GM18502 (cell line): Measurements from ENCODE around the gene HSPB6.
"Not testable (repeated sequence)": the region's sequence is repeated elsewhere in the genome, so short reads cannot be mapped to it uniquely, and the experiment has no call there.

ENCODE experiments used
- ATAC-seq: cut with Tn5 transposase; IDR thresholded peaks from one replicate; pipeline ENCODE4 v1.9.1; 2021; ENCODE audit warnings: mild to moderate bottlenecking; ENCODE audit not compliant: unreplicated experiment, poor library complexity

HSPB6 gene

DNA sequence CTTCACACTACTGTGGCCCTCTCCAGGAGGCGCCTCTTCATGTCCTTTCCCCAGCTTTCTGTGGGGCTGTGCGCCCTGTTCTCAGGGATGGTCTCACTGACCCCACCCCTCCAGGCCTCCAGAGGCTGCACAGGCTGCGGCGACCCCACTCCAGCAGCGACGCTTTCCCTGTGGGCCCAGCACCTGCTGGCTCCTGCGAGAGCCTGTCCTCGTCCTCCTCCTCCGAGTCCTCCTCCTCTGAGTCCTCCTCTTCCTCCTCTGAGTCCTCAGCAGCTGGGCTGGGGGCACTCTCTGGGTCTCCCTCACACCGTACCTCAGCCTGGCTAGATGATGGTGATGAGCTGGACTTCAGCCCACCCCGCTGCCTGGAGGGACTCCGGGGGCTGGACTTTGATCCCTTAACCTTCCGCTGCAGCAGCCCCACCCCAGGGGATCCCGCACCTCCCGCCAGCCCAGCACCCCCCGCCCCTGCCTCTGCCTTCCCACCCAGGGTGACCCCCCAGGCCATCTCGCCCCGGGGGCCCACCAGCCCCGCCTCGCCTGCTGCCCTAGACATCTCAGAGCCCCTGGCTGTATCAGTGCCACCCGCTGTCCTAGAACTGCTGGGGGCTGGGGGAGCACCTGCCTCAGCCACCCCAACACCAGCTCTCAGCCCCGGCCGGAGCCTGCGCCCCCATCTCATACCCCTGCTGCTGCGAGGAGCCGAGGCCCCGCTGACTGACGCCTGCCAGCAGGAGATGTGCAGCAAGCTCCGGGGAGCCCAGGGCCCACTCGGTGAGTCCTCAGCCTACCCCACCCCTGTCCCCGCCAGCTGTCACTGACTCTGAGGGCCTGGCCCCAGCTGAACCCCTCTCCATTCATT lies 29.7 kb upstream of the HSPB6 start:
- no peak for ATAC-seq

DNA sequence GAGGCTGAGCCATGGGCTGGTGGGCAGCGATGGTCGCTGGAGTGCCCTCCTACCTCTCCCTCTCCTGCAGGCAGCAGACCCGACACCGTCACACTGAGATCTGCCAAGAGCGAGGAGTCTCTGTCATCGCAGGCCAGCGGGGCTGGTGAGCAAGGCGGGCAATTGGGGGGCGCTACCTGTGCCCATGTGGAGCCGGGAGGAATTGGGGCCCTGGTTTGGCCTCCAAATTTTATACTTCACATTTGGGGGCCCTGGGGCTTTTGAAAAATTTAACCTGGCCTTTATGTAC lies 28.5 kb upstream of the HSPB6 start:
- ATAC-seq = no peak

DNA sequence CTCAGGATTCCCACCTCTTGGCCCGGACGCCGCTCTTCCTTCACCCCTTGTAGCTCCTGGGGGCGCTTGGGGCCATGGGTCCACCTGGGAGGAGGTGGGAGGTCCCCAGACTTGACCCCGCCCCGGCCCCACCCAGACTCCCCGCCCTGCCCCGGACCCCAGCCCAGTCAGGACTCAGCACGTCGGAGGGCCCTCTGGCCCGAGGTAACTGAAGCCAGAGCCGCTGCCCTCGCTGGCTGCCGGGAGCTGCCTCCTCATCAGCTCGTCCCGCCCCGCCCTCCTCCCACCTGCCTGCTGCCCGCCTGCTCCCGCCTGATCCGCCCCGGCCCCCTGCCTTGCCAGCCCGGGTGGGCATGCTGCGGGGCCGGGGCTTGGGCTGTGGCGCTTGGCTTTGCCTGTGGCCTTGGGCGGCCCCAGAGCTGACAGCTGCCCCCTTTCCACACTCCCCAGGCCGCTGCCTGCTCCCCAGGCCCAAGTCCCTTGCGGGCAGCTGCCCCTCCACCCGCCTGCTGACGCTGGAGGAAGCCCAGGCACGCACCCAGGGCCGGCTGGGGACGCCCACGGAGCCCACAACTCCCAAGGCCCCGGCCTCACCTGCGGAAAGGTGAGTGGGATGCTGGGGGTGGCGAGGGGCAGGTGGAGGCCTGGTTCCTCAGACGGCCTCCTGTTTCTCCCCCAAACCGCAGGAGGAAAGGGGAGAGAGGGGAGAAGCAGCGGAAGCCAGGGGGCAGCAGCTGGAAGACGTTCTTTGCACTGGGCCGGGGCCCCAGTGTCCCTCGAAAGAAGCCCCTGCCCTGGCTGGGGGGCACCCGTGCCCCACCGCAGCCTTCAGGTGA lies 27.9 kb upstream of the HSPB6 start:
- ATAC-seq = no peak

DNA sequence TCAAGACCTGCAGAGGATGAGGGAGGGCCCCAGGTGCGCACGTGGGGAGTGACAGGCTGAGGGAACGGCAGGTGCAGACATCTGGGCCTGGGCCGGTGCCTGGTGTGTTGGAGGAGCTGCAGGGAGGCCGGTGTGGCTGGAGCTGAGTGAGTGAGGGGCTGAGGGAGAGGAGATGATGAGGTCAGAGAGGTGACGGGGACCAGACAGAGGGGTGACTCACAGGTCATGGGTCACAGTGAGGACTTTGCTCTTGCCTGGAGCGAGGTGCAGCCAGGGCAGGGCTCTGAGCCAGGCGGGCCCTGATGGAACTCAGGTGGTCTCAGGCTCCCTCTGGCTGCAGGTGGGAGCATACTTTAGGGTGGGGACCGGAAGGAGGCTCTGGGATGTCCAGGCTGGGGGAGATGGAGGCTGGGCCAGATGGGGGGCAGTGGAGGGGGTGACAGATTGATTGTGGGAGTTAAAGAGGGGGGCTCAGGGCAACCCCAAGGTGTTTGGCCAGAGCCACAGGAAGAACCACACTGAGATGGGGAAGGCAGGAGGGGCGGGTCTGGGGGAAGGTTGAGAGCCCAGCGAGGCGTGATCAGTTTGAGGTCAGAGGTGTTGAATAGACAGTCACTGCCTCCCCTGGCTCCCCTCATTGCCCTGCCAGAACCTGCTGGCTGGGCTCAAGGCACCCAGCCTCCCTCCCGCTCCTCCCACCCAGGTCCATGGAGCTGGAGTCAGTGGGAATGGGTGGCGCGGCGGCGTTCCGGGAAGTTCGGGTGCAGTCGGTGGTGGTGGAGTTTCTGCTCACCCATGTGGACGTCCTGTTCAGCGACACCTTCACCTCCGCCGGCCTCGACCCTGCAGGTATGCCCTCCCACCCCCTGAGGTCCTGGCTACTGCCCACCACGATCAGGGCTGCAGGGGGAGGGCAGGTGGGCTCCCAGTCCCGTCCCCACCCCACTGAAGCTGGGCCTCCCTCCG lies 26.9 kb upstream of the HSPB6 start:
- no peak for ATAC-seq

DNA sequence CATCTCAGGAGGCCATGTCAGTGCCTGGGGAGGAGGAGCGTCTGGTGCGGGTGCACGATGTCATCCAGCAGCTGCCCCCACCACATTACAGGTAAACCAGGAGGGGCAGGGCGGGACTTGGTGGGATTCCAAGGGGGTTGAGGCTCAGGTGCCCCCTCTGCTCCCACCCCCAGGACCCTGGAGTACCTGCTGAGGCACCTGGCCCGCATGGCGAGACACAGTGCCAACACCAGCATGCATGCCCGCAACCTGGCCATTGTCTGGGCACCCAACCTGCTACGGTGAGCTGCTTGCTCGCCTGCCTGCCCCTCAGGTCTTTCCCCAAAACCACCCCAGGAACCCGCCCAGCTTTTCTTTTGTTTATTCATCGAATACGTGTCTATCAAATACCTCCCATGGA lies 25.8 kb upstream of the HSPB6 start:
- no peak for ATAC-seq

DNA sequence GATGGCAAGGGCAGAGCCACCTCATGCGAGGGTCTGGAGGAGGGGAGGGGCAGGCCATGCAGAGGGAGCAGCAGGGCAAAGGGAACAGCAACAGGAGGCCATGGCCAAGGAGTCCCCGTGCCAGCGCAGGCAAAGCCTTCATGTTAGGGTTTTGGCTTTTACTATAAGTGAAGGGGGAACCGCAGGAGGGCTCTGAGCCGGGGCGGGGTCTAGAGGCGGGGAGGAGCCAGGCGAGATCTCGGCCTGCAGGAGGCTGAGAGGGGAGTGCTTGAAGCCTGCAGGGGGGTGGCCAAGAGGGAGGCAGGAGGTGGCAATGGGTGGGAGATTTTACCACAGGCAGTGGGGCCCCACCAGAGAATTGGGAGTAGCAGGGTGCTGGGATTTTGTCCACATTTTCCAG lies 24.8 kb upstream of the HSPB6 start:
- no peak for ATAC-seq

DNA sequence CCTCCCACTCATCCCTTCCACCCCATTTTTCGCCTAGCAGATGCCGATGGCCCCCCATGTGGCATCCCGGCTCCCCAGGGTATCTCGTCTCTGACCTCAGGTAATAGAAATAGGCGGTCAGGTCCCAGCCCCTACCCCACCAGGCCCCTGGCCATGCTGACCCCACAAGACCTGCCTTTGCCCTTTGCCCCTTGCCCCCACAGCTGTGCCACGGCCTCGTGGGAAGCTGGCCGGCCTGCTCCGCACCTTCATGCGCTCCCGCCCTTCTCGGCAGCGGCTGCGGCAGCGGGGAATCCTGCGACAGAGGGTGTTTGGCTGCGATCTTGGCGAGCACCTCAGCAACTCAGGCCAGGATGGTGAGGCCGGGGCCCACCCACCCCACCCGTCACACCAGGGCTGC lies 23.9 kb upstream of the HSPB6 start:
- ATAC-seq = no peak

DNA sequence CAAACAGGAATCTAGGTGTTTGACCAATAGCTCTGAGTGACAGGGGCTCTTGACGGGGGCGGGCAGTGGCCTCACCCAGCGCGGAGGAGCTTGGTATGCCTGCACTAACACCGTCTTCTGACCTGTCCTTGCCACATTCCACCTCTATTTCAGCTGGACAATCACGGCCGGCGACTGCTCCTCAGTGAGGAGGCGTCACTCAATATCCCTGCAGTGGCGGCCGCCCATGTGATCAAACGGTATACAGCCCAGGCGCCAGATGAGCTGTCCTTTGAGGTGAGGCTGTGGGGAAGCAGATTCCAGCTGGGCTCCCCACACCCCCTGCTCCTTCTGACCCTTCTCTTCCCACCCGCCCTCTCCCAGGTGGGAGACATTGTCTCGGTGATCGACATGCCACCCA lies 23.2 kb upstream of the HSPB6 start:
- ATAC-seq = no peak

DNA sequence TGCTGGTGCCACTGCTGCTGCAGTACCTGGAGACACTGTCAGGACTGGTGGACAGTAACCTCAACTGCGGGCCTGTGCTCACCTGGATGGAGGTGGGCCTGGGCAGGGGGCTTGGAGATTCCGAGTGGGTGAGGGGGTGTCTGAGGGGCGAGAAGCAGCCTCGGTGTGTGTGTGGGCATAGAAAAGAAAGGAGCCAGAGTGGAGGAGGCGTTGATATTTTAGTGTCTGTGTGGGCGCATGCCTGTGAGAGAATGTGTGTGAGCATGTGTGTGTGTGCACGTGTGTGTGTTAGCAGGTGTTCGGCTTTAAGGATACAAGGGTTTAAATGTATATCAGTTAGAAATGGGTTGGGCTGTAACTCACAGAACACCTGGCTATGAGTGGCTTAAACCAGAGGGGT lies 22.2 kb upstream of the HSPB6 start:
- no peak for ATAC-seq

DNA sequence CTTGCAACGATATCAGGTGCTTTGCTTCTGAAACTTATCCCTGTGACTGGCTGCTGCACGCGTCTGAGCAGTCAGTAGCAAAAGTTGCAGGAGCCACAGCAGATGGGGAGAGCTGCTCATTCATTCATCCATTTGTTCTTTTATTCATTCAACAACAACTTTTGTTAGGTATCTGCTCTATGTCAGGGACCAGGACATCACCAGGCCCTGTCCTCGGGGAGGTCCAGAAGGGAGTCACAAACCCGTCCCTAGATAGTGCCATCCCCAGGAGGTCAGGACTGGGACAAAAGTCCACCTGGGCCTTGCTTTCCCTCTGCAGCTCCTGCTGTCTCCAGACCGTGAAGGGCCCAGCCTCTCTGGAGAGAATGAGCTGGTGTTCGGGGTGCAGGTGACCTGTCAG lies 21.1 kb upstream of the HSPB6 start:
- ATAC-seq = no peak

DNA sequence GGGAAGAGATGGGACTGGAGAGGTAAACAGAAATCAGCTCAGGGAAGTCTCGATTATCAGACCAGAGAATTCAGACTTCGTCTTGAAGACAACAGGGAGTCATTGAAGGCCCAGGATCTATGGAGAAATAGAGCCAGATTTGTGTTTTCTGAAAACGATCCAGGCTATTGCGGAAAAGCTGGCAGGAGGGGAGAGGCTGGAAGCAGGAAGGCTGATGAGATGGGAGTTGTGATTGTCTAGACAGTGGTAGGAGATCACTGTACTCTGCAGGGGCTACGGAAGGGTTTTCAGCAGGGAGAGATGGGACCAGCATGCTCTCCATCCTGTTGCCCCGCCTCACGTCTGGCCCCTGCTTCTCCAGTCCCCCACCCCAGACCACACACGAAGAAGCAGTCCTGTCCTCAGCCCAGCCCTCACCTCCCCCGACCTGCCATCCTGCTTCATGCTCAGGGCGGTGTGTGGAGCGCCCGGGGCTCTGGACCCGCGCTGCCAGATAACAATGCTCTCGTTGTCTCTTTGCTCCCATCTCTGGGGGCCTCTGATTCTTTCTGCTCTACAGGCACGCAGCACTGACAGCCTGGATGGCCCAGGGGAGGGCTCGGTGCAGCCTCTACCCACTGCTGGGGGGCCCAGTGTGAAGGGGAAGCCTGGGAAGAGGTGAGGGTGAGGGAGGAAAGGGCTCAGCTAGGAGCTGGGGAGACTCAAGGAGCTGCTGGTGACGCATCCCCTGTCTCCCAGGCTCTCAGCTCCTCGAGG lies 20.4 kb upstream of the HSPB6 start:
- ATAC-seq = no peak

DNA sequence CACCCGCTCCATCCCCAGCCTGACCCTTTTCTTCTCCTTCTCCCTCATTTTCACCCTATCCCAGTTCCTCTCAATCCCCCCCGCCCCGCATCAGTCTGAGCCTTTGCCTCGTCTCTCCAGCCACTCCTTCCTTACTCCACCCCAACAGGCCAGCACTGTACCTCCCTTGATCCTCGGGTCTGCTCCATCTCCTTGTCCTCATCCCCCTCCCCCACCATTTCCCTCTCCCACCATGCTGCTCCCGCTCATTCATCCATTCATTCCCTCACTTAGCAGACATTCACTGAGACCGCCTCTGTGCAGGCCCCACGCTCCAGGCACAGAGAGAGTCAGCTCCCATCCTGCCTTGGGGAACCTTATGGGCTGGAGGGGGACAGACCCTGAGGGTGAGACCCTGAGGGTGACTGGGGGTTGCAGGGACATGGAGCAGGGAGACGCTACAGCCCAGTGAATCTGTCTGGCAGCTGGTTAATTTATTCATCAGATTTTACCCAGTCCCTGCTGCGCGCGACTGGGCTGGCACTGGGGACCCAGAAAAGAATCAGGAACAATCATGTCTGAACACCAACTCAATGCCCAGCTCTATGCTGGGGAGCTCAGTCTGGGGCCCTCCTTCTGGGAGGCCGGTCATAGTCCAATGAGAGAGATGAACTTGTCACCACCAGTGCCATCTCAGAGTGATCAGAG lies 19.4 kb upstream of the HSPB6 start:
- ATAC-seq = no peak

DNA sequence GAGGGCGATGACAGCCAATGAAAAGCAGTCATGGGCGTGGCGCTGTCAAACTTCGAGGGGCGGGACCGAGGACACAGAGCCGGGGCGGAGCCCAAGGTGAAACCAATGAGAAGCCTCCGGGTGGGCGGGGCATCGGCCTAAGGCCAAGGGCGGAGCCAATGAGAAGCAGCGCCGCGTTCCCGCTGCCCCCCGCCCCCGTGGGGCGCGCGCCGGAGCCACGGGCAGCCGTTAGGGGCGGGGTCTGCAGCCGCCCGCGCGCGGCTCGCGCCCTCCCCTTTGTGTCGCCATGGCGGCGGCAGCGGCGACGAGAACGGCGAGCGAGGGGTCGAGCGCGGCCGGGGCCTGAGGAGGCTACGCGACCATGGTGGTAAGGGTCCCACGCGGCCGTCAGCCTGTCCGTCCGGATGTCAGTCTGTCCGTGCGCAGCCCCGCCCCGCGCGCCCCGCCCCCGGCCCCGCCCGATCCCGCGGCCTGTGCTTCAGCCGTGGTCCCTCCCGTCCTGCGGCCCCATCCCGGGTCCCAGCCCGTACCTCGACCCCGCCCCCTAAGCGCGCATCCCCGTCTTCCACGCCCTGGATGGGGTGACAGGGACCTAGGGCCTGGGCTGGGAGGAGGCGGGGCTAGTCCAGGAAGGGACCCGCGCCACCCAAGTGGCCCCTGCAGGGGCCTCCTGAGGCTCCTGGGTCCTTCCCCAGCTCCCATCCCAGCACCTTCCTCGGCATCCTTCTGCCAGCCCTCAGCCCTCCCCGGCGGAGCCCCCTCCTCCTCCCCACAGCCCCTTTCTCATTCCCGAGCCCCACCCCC lies 18.7 kb upstream of the HSPB6 start, which contains the start of gene ARHGAP33:
Gene ARHGAP33, plus strand, starts transcription at position 267 of the 804 bp plus-strand sequence. Its CDS starts 95 bp downstream, at position 362.
- ATAC-seq = peak; percentile 93

DNA sequence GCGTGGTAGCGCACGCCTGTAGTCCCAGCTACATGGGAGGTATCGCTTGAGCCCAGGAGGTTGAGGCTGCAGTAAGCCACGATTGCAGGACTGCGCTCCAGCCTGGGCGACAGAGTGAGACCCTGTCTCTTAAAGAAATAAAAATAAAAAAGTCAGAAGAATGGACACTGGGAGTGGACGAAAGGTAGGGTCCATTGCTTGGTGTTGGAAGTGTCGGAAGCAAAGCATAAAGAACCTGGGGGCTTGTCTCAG lies 18.1 kb upstream of the HSPB6 start:
- ATAC-seq = no peak

DNA sequence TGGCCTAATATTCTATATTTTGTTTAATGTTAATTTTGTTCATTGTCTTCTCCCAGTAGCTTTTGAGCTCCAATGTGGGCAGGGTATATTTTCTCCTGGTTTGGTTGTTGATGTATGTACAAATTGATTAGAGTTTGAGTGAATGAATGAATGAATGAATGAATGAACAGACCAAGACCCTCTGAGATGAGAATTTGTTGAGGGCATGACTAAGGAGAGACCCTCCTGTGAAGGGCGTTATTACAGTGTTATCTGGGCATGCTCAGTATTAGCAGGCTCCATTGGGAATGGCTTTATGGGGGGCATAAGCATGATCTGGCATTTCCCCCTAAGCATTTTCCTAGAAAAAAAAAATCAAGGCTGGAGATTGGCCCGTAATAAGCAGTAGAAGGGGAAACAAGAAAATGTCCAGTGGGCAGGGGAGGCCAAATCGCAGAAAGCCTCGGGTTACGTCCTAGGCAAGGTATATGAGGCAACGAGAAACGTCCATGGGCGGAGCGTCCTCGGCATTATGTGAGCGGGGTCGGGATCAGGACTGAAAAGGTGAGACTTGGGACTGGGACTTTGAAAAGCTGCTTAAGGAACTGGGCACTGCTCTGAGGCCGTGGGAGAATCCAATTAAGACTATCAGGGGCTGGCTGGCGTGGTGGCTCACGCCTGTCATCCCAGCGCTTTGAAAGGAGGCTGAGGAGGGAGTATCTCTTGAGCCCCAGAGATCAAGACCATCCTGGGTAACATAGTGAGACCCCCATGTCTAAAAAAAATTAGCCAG lies 17.6 kb upstream of the HSPB6 start:
- ATAC-seq = no peak

DNA sequence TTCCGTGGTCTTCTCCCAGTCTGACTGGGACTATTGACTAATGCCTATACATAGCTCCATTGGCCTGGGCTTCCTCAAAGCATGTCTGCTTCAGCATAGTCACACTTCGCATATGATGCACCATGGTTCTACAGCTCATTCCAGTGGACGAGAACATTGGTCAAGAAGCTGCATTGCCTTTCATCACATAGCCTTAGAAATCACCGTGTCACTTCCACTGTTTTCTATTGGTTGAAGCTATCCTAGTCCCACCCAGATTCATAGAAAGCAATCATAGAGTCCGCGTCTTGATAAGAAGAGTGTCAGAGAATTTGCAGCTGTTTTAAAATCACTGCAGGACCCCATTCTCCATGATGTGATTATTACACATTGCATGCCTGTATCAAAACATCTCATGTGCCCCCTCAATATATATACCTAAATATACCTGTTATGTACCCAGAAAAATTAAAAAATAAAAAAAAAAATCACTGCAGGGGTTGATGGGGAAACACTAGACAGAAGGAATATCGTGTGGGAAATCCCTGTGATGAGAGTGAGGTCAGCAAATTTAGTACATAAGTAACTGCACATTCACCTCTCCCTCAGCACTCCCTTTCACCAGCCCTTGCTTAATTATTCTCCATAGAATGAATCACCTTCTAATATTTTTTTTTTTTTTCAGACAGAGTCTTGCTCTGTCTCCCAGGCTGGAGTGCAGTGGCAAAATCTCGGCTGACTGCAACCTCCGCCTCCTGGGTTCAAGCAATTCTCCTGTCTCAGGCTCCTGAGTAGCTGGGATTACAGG lies 16.4 kb upstream of the HSPB6 start:
- no peak for ATAC-seq

DNA sequence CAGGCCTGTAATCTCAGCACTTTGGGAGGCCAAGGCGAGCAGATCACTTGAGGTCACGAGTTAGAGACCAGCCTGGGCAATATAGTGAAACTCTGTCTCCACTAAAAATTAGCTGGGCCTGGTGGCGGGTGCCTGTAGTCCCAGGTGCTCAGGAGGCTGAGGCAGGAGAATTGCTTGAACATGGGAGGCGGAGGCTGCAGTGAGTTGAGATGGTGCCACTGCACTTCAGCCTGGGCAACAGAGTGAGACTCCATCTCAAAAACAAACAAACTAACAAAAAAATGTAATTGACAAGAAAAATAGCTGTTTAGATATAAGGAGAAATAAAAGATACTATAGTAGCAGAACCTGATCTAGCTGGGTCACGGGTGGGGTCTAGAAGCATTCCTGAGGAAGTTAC lies 15.5 kb upstream of the HSPB6 start:
- not testable (repeated sequence) for ATAC-seq
